ENCODE measurements around the gene PPP2R2C. TPM values are rescaled to one million over a fixed set of nuclear protein-coding genes. Genes with fewer than 3 reads are reported as not detected.

Gene PPP2R2C
- total RNA-seq, 2 donors from 2014 or later, result 8.0 to 10.4 TPM

- no peak overlapping the region for H3K4me3 ChIP-seq
- TF ChIP-seq POLR2A (IDR thresholded peaks at IDR 0.05) (no peak), POLR2AphosphoS5 (IDR thresholded peaks at IDR 0.05) (no peak)
- TF ChIP-seq, protein P1, sequence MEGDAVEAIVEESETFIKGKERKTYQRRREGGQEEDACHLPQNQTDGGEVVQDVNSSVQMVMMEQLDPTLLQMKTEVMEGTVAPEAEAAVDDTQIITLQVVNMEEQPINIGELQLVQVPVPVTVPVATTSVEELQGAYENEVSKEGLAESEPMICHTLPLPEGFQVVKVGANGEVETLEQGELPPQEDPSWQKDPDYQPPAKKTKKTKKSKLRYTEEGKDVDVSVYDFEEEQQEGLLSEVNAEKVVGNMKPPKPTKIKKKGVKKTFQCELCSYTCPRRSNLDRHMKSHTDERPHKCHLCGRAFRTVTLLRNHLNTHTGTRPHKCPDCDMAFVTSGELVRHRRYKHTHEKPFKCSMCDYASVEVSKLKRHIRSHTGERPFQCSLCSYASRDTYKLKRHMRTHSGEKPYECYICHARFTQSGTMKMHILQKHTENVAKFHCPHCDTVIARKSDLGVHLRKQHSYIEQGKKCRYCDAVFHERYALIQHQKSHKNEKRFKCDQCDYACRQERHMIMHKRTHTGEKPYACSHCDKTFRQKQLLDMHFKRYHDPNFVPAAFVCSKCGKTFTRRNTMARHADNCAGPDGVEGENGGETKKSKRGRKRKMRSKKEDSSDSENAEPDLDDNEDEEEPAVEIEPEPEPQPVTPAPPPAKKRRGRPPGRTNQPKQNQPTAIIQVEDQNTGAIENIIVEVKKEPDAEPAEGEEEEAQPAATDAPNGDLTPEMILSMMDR (IDR thresholded peaks at IDR 0.05), result no peak
- H3K27me3 ChIP-seq (replicated peaks; ENCODE audit: insufficient read depth), result no peaks in the 10 kb centered on the region
- no peak overlapping the region for H3K27ac ChIP-seq
- no peaks in the 10 kb centered on the region for H3K4me1 ChIP-seq (replicated peaks)
- no peak for DNase-seq (ENCODE audit: low spot score)
- WGBS, result 69% methylated on average over 8 of the region's 8 CpGs
- intact Hi-C loops (cut with DNase I), result no loop called here
- no peaks in the 10 kb centered on the region for H3K36me3 ChIP-seq
- no peaks in the 10 kb centered on the region for H3K9me3 ChIP-seq
Observed at GRCh38 chr4:6369511-6369910, 102.9 kb downstream of the PPP2R2C start.

DNA sequence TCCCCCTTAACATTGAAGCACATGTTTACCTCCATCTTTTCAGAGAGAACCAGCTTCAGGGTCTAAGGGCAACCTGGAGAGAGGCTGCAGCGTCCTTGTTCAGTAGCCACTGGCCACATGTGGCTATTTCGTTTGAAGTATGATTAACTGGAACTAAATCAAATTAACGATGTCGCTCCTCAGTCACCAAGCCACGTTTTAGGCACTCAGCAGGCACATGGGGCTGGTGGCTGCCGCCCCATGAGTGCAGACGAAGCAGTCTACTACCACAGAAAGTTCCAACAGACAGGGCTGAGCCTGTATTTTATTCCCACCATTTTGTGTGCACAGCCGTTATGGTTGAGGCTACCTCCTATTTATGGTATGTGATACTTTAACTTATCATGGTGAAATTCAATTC is 103.4 kb downstream of the PPP2R2C start:
- no peak overlapping the region for H3K27ac ChIP-seq
- H3K27me3 ChIP-seq (replicated peaks; ENCODE audit: insufficient read depth), result no peaks in the 10 kb centered on the region
- no peak for DNase-seq (ENCODE audit: low spot score)
- WGBS, result 61% methylated on average over 8 of the region's 8 CpGs
- H3K4me3 ChIP-seq, result no peak overlapping the region
- no peak for TF ChIP-seq POLR2A (IDR thresholded peaks at IDR 0.05)
- TF ChIP-seq, protein P1 (IDR thresholded peaks at IDR 0.05), result no peak
- intact Hi-C loops (cut with DNase I), result no loop called here
- H3K36me3 ChIP-seq, result no peaks in the 10 kb centered on the region
- H3K9me3 ChIP-seq, result no peaks in the 10 kb centered on the region
- H3K4me1 ChIP-seq (replicated peaks), result no peaks in the 10 kb centered on the region

GRCh38 chr4:6368601-6369000 is 103.8 kb downstream of the PPP2R2C start:
- no peak for DNase-seq (ENCODE audit: low spot score)
- TF ChIP-seq, protein P1 (IDR thresholded peaks at IDR 0.05), result no peak
- TF ChIP-seq POLR2AphosphoS5 (IDR thresholded peaks at IDR 0.05), result no peak
- TF ChIP-seq POLR2A (IDR thresholded peaks at IDR 0.05), result no peak
- no peak overlapping the region for H3K4me3 ChIP-seq
- no peaks in the 10 kb centered on the region for H3K36me3 ChIP-seq
- no peaks in the 10 kb centered on the region for H3K9me3 ChIP-seq
- no peak overlapping the region for H3K27ac ChIP-seq
- 55% methylated on average over 12 of the region's 12 CpGs for WGBS
- H3K27me3 ChIP-seq (replicated peaks; ENCODE audit: insufficient read depth), result no peaks in the 10 kb centered on the region
- intact Hi-C loops (cut with DNase I), result no loop called here
- no peaks in the 10 kb centered on the region for H3K4me1 ChIP-seq (replicated peaks)

DNA sequence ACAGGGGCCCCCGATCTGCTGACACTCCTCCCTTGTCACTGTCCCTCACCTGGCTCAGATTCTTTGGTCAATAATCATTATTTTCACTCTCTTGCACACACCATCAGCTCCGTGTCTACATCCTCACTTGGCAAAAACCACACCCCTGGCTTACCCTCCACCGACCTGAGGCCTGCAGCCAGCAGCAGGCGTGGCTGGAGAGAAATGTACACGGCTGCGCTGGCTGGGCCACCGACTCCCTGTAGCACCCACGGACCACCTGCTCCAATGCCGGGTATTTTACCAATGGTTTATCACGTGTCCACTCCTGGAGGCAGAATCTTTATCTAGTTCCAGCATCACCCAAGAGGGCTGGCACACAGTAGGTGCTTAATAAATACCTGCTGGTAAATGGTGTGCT is 104.3 kb downstream of the PPP2R2C start:
- intact Hi-C loops (cut with DNase I), result no loop called here
- 65% methylated on average over 10 of the region's 10 CpGs for WGBS
- TF ChIP-seq, protein P1 (IDR thresholded peaks at IDR 0.05), result no peak
- TF ChIP-seq POLR2A (IDR thresholded peaks at IDR 0.05) (no peak), POLR2AphosphoS5 (IDR thresholded peaks at IDR 0.05) (no peak)
- no peak for DNase-seq (ENCODE audit: low spot score)
- H3K9me3 ChIP-seq, result no peaks in the 10 kb centered on the region
- H3K4me1 ChIP-seq (replicated peaks), result no peaks in the 10 kb centered on the region
- H3K4me3 ChIP-seq, result no peak overlapping the region
- no peak overlapping the region for H3K27ac ChIP-seq
- H3K36me3 ChIP-seq, result no peaks in the 10 kb centered on the region
- no peaks in the 10 kb centered on the region for H3K27me3 ChIP-seq (replicated peaks; ENCODE audit: insufficient read depth)

DNA sequence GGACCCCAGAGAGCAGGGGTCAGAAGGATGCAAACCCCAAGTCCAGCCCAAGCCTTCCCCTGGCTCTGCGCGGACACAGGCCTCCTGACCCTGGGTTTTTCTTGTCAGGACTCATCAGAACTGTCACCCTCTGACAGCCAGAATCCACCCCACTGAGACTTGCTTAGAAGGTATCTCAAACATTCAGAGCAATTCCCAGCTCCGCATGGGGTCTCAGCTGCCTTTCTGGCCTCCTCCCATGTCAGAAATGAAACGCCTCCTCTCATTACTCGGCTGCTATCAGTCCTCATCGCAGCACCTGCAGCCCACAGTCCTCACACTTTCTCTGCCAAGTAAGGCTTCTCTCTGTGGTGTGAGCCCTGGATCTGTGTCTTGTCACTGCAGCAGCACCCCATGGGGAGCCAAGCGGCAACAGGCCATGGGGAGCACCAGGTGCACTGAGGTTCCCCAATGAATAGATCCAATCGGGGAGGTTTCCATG is 105.0 kb downstream of the PPP2R2C start:
- intact Hi-C loops (cut with DNase I), result no loop called here
- TF ChIP-seq POLR2AphosphoS5 (IDR thresholded peaks at IDR 0.05) (no peak), POLR2A (IDR thresholded peaks at IDR 0.05) (no peak)
- TF ChIP-seq, protein P1 (IDR thresholded peaks at IDR 0.05), result no peak
- Histone ChIP-seq H3K4me3 (no peak overlapping the region), H3K9me3 (no peaks in the 10 kb centered on the region), H3K4me1 (replicated peaks) (no peaks in the 10 kb centered on the region), H3K27ac (no peak overlapping the region), H3K27me3 (replicated peaks; ENCODE audit: insufficient read depth) (no peaks in the 10 kb centered on the region), H3K36me3 (no peaks in the 10 kb centered on the region)
- DNase-seq (ENCODE audit: low spot score), result no peak
- WGBS, result 38% methylated on average over 8 of the region's 8 CpGs

All from prostate gland (tissue), 2 donors.